Stimulated activated CD4-positive, alpha-beta T cell treated with anti-CD3 and anti-CD28 coated beads, Interleukin-4, amount 100 ng/mL, for 1 hour (primary cell): ENCODE data around the gene TP53I13.

Experiments used
- DNase-seq: peaks from one replicate; pipeline ENCODE4 v3.0.0-alpha.2; 2020

The TP53I13 gene

GRCh38 chr17:29582254-29582765, 13.8 kb downstream of the TP53I13 start:
- DNase-seq, result no peak

GRCh38 chr17:29582772-29583171, 14.3 kb downstream of the TP53I13 start:
- no peak for DNase-seq

DNA sequence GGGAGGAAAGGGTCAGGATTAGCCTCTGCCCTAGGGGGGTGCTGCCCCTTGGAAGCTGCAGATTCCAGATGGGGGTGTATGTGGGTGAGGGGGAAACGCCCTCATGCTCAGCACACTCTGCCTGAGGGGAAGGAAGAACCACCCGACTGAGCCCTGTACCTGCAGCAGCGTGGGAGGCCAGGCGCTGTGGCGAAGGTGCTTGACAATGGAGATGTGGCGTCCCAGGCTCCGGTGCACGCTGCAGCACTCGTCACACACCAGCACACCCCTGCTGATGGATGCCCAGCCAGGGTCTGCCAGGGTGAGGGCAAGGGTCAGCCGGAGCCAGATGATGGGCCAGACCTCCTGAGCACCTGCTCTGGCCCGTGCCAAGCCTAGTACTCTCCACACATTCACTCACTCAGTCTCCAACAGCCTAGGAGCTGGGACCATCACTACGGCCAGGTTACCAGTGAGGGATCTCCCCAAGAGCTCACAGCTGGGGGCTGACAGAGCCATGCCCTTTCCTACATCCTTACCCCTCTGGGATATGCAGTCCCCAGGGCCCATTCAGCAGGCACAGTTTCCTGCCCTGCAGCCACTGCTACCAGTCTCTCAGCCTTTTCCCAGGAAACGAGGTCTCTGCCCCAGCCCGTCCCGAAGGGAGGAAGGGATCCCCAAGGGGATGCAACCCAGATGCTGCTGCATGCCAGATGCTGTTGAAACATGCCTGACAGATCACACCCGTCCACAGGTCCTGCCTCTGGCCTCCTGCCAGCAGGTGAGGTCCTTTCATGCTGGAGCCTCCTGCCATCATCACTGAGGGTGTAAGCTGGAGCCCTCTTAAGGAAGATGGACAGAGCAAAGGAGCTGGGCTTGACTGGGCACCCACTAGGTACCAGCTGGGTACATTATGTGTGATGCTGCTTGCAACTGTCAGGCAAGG, 15.1 kb downstream of the TP53I13 start:
- DNase-seq, result peak; percentile 0

DNA sequence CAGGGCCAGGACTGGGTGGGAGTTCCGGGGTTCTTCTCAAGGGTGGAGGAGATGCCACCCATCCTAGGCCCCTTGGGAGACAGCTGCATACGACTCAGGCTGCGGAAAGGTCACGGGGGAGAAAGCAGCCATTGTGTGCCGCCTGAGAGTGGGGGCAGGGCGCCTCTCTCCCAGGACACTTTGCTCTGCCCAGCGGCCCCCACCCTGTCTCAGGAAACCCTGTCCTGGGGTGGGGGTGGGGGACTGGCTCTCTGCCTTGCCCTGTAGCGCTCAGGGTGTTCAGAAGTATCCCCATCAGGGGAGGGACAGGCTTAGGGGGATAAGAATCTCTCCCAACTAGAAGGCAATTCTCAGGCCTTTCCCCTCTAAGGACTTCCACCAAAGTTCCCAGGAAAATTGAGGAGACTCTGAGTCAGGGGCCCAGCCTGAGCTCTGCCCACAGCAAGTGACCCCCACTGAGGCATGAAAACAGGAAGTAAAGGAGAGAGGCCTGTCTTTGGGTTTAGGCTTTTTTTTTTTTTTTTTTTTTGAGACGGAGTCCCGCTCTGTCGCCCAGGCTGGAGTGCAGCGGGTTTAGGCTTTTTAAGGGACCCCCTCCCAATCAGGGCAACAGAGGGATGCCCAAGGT, 16.1 kb downstream of the TP53I13 start:
- no peak for DNase-seq

DNA sequence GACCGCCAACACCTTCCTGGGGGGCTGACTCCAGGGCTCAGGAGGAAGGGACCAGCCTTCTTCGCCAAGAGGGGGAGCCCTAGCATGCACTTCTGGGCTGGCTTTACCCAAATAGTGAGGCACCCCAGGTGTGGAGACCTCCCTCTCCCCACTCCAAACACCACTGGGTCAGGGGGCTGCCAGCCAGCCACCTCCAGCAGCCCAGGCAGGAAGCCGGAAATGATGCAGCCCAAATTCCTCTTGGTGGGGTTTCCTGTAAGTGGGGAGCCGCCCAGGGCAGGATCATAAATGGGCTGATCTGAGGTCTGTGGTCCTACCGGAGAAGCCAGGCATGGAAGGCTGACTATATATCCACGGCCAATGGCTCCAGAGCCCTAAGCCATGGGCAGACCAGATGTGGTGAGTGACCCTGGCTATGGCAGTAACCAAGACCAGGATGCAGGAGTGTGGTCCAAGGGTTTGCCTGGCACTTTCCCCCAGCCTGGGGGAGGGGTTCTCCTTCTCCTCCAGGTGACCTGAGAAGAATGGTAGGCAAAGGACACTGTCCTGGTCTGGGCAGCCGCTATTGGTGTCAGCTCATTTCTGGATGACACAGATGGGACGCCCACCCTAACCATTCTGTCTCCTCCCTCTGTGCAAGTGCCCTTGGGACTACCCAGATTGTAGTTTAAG, 16.7 kb downstream of the TP53I13 start:
- DNase-seq, result peak; percentile 28

DNA sequence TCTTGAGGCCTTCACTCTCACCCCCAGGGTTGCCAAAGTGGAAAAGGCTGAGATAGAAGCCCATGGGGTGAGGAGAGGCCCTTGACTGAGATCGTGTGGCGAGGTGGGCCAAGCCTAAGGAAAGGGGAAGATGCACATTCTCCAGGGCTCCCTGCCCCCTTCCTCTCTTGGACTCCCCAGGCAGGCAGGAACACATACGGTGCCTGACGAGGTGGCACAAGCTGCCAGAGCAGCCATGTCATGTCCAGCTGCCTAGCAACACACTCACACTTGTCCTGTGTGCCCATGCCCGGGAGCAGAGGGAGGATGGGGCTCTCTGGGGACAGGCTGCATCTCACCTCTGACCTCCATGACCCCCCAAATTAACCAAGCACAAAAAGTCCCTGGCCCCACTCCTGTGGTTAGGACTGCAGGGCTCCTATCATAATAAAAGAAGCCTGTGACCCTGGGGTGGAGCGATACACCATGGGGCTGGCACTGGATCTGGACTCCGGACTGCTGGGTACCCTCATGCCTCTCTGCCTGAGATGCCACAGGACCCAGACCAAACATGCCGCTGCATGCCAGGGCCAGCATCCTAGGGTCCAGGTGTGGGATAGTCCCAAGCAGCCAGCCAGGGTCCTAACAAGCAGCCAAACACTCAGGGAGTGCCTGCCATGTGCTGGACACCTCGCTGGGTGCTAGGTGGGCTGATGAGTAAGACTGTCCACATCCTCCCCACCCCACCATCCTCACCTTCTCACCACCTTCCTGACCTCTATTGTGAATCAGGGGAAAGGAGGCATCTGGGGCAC, 18.4 kb downstream of the TP53I13 start:
- DNase-seq, result no peak

GRCh38 chr17:29587591-29587990, 19.1 kb downstream of the TP53I13 start:
- DNase-seq, result no peak

- DNase-seq, result no peak
Measured at GRCh38 chr17:29588017-29588561, 19.6 kb downstream of the TP53I13 start.

DNA sequence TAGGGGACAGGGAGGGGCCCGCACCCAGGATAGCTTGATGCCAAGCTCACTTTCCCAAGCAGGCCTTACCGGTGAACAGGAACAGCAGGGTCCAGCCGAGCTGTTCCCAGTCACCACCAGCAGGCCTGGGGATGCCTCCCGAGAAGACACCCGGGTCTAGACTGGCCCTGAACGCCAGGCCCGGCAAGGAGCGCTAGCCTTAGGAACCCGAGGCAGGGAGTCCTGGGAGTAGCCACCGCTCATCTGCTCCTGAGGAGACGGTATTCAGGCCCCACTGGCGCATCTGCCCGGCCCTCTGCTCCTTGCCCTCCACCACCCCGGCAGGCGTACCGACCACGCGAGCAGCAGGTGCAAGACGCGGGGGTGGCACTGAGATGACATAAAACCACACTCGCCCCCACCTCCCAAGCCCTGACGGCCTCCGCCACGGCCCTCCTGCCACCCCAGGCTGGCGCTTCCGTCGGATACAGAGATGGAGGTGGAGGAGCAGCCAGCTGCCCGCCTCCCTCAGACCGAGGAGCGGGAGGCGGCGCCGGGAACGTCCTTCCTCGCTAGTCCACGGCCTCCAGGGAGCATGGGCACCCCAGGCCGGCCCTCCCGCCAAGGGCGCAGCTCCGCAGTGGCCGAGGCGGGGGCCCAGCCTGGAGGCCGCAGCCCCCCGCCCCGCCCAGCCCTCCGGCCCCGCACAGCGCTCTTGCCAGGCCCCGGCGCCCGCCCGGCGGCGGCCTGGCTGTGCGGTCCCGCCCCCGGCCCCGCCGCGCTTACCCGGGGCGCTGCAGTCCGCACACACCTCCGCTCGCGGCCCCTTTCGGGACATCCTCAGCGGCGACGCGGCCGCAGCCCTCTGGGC, 20.3 kb downstream of the TP53I13 start:
- DNase-seq, result peak; percentile 62

- peak; percentile 86 for DNase-seq
Measured at GRCh38 chr17:29589524-29590410, 21.3 kb downstream of the TP53I13 start, which contains the start of gene GIT1. GIT1 (minus strand) TSS chr17:29589648; CDS start chr17:29589378, 270 bp downstream.

- DNase-seq, result peak; percentile 23
Measured at GRCh38 chr17:29590411-29591145, 22.1 kb downstream of the TP53I13 start.

DNA sequence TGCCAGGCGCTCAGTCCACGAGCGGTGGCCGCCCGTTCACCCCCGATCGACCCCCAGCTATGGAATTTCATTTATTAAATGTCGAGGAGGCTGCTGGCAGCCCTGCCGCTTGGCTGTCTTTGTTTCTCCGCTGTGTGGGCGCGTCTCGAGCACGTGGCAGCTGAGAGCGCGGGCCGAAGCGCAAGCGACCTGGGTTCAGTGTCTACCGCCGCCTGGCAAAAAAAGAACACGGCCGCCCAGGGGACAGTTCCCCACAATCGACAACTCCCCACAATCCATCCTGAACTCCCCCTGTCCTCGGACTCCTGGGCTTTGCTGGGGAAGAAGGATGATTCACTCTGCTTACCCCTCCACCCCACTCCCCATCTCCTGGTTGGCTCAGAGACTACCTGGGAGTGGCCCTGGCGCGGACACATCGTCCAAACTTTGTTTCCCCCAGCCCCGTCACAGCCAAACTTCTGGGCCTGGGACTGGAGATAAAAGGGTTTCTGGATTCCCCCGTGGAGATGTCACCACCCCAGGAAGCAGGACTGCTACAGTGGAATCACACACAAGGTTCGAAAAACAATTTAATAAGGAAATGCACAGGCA, 22.7 kb downstream of the TP53I13 start:
- DNase-seq, result peak; percentile 61

GRCh38 chr17:29591737-29592608, 23.5 kb downstream of the TP53I13 start:
- DNase-seq, result peak; percentile 82

- DNase-seq, result peak; percentile 61
Measured at GRCh38 chr17:29592850-29593551, 24.5 kb downstream of the TP53I13 start, which contains the start of gene ANKRD13B. ANKRD13B (plus strand) TSS chr17:29593132; CDS start chr17:29593622, 490 bp downstream.

DNA sequence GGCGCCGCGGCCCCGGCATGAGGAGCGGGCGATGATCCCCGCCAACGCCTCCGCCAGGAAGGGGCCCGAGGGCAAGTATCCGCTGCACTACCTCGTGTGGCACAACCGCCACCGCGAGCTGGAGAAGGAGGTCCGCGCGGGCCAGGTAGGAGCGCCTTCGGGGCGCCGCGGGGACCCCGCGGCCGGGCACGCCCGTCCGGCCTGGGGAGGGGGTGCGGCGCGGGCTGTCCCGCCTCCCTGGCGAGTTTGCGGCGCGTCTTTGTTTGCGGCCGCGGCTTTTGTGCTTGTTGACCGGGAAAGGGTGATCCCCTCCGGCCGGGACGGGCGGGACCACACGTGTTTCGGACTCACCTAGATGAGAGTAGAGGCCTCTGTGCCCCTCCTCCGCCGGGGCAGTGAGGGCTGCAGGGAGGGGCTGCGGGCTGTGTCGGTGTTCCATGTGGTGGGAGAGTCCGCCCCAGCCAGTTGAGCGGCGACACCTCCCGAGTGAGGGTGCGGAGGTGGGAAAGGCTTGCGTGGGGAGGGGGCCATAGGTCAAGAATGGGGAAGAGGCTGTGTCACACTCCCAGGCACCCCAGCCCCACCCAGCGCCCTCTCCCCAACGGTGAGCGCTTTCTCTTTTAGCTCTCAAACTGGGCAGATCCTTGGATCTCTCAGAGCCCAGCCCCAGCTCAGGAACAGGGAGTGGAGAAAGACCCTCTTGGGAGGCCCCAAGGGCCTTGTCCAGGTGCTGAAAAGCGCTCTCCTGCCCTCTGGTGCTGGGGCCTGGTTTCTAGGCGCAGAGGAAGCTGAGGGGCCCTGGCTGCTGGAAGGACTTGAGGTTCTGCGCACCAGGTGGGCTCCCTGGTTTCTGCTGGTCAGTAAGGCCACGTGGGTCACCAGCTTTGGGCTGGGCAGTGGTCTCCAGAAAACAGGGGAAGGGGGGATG, 25.4 kb downstream of the TP53I13 start:
- DNase-seq, result peak; percentile 37
